Colonic mucosa (tissue), 4 donors: Measurements from ENCODE around the gene SLCO3A1. TPM values are rescaled to one million over a fixed set of nuclear protein-coding genes. Genes with fewer than 3 reads are reported as not detected.

ENCODE experiments used
- DNase-seq: peaks from one replicate; pipeline ENCODE4 v3.0.0-alpha.2; 2020
- H3K27ac ChIP-seq: fragments of 200-600 bp; one replicate; pipeline ENCODE4 v1.8.0; 2021
- H3K27me3 ChIP-seq: fragments of 200-600 bp; one replicate; pipeline ENCODE4 v1.8.0; 2021
- H3K36me3 ChIP-seq: fragments of 200-600 bp; one replicate; pipeline ENCODE4 v1.8.0; 2021
- H3K4me1 ChIP-seq: fragments of 200-600 bp; one replicate; pipeline ENCODE4 v1.8.0; 2021; ENCODE audit warnings: mild to moderate bottlenecking
- H3K4me3 ChIP-seq: fragments of 200-600 bp; one replicate; pipeline ENCODE4 v1.8.0; 2021
- H3K9ac ChIP-seq, 2 donors: one replicate each; pipeline ENCODE4 v1.7.0; 2013; ENCODE audit warnings: control low read depth in 2 of 2, low read depth in 2 of 2, low read length in 2 of 2
- H3K9me3 ChIP-seq: fragments of 200-600 bp; one replicate; pipeline ENCODE4 v1.8.0; 2021
- CTCF ChIP-seq: fragments of 200-600 bp; IDR thresholded peaks from one replicate; pipeline ENCODE4 v1.8.0; 2022; ENCODE audit warnings: antibody characterized with exemption, mild to moderate bottlenecking
- intact Hi-C: fragments of 100-400 bp; cut with DNase I; formaldehyde crosslinking; loops from one replicate; pipeline ENCODE4 v1.14.1; 2022
- total RNA-seq, 2 donors: library from RNA; stranded (reverse); fragmentation: NEBNext Ultra II Directional in 1 of 2; extraction: Animal tissue kit (Norgen Biotek cat#: 25700) in 1 of 2; gene quantifications; one replicate each; pipeline ENCODE4 v1.2.1, GENCODE V29; 2021
- donor health status: healthy.
- donor health status: DM: no; HTN: no; CAD: no.
- donor health status: DM: no; HTN: no; CAD: no.

Gene SLCO3A1
- total RNA-seq: 10 to 100 TPM; 11.4 to 24.6 TPM

- peak within 1 kb of the TSS; percentile 77 for H3K27ac ChIP-seq
- peak within 1 kb of the TSS; percentile 68 for H3K4me3 ChIP-seq
- peak within 1 kb of the TSS; percentile 84 to 87 for H3K9ac ChIP-seq
- H3K9me3 ChIP-seq: no peaks in the 10 kb centered on the region
- peak; percentile 75 for DNase-seq
- intact Hi-C loops: loop anchor here (5.0 kb wide), 2 partner anchors 224 to 551 kb away; no protein-coding TSS in a partner anchor
- no peaks in the 10 kb centered on the region for H3K36me3 ChIP-seq
- H3K27me3 ChIP-seq: no peaks in the 10 kb centered on the region
- H3K4me1 ChIP-seq: no peaks in the 10 kb centered on the region
- TF ChIP-seq CTCF: no peak
Observed at GRCh38 chr15:91853511-91853947, at the start of gene SLCO3A1. Gene SLCO3A1 (plus strand): TSS chr15:91853708.

GRCh38 chr15:91807122-91807521 lies 46.4 kb upstream of the SLCO3A1 start:
- no peaks in the 10 kb centered on the region for H3K36me3 ChIP-seq
- no peak for DNase-seq
- H3K4me3 ChIP-seq: no peak overlapping the region
- TF ChIP-seq CTCF: no peak
- H3K27ac ChIP-seq: no peak overlapping the region
- H3K9ac ChIP-seq: no peak overlapping the region
- no peaks in the 10 kb centered on the region for H3K4me1 ChIP-seq
- intact Hi-C loops: no loop called here
- no peaks in the 10 kb centered on the region for H3K9me3 ChIP-seq
- H3K27me3 ChIP-seq: no peaks in the 10 kb centered on the region

- H3K27ac ChIP-seq: no peak overlapping the region
- no peak overlapping the region for H3K9ac ChIP-seq
- no peaks in the 10 kb centered on the region for H3K9me3 ChIP-seq
- H3K27me3 ChIP-seq: no peaks in the 10 kb centered on the region
- no peaks in the 10 kb centered on the region for H3K4me1 ChIP-seq
- TF ChIP-seq CTCF: no peak
- no peak overlapping the region for H3K4me3 ChIP-seq
- intact Hi-C loops: no loop called here
- H3K36me3 ChIP-seq: no peaks in the 10 kb centered on the region
- no peak for DNase-seq
Observed at GRCh38 chr15:91813924-91814323, 39.6 kb upstream of the SLCO3A1 start.

GRCh38 chr15:91816942-91817341 lies 36.6 kb upstream of the SLCO3A1 start:
- no peak for TF ChIP-seq CTCF
- DNase-seq: no peak
- Histone ChIP-seq H3K36me3 (no peaks in the 10 kb centered on the region), H3K27ac (no peak overlapping the region), H3K27me3 (no peaks in the 10 kb centered on the region), H3K4me1 (no peaks in the 10 kb centered on the region), H3K9ac (no peak overlapping the region), H3K4me3 (no peak overlapping the region), H3K9me3 (no peaks in the 10 kb centered on the region)
- intact Hi-C loops: no loop called here

- intact Hi-C loops: no loop called here
- no peak overlapping the region for H3K9ac ChIP-seq
- no peaks in the 10 kb centered on the region for H3K27me3 ChIP-seq
- no peak overlapping the region for H3K27ac ChIP-seq
- DNase-seq: no peak
- no peaks in the 10 kb centered on the region for H3K36me3 ChIP-seq
- H3K9me3 ChIP-seq: no peaks in the 10 kb centered on the region
- TF ChIP-seq CTCF: no peak
- H3K4me3 ChIP-seq: no peak overlapping the region
- H3K4me1 ChIP-seq: no peaks in the 10 kb centered on the region
Observed at GRCh38 chr15:91821458-91821857, 32.0 kb upstream of the SLCO3A1 start.
